WI38 (cell line): Measurements from ENCODE around the gene PLSCR1.

Source experiments
- H3K4me3 ChIP-seq: 2 replicates; pipeline ENCODE4 v1.5.1; 2011; ENCODE audit warnings: low read depth, mild to moderate bottlenecking, control low read depth, low read length
- TF ChIP-seq, protein P1 (sequence below): IDR thresholded peaks from 2 replicates; pipeline ENCODE4 v1.5.1; 2012; ENCODE audit warnings: low read depth, mild to moderate bottlenecking, control low read depth, low read length

PLSCR1 gene

DNA sequence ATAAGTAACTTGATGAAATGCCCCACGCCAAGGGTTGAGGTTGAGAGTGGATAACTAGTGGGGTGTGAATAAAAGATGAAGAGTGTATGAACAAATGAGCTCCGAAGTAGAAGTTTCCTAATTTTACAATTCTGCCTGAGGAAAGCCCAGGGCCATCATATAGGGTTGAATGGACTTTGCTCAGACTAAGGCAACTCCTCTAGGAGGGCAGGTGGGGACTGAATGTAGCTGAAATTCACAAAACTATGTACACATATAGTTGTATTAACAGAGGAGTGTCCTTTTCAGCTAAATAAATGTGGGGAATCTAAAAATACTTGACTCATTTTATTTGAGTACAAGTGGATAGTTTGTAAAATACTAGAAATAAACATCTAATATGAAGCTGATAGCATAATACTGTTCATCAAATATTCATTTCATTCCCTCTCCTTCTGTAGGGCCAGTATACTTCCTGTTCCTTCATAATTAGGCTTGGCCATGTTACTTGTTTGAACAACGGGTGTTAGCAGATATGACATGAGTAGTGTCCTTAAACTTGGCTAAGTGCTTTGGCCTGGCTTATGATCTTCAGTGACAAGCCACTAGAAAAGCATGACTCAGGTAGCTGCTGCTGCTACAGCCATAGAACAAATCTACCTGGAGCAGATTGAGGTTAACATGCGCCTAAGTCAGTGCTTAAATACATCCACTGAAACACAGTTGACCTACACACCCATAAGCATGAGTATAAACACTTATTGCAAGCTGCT is 26.5 kb downstream of the PLSCR1 start:
- no peak overlapping the region for H3K4me3 ChIP-seq
- TF ChIP-seq, protein P1, sequence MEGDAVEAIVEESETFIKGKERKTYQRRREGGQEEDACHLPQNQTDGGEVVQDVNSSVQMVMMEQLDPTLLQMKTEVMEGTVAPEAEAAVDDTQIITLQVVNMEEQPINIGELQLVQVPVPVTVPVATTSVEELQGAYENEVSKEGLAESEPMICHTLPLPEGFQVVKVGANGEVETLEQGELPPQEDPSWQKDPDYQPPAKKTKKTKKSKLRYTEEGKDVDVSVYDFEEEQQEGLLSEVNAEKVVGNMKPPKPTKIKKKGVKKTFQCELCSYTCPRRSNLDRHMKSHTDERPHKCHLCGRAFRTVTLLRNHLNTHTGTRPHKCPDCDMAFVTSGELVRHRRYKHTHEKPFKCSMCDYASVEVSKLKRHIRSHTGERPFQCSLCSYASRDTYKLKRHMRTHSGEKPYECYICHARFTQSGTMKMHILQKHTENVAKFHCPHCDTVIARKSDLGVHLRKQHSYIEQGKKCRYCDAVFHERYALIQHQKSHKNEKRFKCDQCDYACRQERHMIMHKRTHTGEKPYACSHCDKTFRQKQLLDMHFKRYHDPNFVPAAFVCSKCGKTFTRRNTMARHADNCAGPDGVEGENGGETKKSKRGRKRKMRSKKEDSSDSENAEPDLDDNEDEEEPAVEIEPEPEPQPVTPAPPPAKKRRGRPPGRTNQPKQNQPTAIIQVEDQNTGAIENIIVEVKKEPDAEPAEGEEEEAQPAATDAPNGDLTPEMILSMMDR: no peak

DNA sequence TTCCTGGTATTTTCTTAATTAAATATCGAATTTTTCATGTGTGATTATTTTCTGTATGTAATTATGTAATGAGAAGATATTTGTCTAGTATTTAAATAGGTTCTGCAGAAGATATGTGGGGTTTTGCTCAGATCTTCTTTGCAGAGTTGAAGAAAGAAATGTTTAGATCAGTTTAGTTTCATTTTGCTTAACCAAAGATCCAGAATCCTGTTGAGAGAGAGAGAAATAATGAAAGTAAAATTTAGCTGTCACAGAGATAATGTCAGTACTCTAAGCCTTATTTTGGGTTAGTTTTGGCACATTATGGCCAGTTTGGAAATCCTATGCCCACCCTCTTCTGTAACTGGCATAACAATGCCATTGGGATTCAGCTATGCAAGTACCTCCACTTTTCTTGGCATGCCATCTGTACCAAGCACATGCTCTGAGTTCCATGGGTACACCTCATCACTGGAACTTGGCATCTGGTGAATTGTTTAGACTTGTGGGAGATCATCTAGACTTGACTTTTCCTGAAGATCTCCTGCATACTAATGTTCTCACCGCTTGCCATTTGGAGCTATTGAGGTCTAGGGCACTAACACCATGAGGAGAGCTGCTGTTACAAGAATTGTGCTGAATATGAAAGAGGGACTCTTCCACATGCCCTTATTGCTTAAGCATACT is 30.9 kb downstream of the PLSCR1 start:
- no peak overlapping the region for H3K4me3 ChIP-seq
- TF ChIP-seq, protein P1: no peak

DNA sequence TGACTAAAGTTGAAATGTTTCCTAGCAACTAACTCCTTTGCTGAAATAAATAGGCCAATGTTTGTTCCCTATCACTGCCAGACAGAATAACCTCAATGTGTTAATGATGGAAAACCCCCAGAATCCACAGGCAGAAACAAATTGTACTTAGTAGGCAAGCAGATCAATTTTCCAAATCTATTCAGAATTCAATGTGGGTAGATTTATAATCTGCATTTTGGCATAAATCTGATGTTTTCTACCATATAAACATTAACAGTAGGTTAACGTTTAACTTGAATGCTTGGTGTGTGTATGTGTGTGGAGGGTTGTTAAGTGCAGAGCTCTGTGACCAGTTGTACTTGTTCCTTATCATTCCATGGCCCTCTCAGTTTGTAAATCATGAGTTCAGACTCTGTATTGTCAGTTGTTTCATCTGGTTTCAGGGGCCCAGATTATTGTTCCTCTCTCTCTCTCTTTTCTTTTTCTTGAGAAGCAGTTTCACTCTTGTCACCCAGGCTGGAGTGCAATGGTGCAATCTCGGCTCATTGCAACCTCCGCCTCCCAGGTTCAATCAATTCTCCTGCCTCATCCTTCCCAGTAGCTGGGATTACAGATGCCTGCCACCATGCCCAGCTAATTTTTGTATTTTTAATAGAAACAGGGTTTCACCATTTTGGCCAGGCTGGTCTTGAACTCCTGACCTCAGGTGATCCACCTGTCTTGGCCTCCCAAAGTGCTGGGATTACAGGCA is 32.8 kb downstream of the PLSCR1 start:
- TF ChIP-seq, protein P1: no peak
- no peak overlapping the region for H3K4me3 ChIP-seq

DNA sequence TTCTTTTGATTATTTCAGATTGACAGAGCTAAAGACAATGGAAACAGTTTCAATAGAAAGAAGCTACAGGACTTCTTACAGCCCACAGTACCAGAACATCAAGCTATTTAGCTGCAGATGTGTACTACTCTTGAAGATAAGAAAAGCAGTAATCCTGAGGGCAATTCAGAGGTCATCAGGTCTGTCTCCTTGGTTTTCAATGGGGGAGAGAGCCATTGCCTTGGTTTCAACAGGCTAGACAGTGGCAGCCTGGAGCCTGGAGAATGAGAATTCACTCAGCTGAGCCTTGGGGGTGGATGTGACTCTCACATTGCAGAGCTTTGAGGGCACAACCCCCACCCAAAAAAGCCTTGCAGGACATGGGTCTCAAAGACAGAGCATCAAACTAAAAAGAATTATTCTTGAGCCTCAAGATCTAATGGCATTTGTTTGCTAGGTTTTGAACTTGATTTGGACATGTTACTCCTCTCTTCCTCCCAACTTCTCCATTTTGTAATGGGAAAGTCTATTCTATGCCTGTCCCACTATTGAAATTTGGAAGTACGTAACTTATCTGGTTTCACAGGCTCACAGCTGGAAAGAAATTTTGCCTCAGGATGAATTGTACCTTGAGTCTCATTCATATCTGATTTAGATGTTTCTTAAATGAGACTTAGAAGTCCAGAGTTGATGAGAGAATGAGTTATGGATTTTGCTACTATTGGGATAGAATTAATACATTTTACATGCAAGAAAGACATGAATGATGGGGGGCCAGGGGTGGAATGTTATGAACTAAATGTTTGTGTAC is 36.9 kb downstream of the PLSCR1 start:
- H3K4me3 ChIP-seq: no peak overlapping the region

DNA sequence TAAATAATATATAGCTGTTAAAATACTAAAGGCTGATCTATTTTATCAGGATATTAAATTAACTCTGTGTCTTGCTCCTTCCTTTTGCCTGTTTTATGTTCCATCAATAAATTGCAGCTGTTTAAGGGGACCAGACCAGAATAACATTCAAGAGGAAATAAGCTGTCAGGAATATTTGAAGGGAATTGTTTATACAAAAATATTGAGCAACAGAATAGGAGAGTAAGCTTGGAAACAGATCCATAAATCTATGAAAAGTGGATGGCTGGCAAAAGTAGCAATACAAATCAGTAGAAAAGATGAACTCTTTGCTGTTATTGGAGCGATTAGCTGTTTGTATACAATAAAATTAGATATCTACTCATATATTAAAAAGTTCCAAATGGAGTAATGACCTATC is 38.9 kb downstream of the PLSCR1 start:
- TF ChIP-seq, protein P1: no peak
- H3K4me3 ChIP-seq: no peak overlapping the region

More for the DNA sequence above, 36.9 kb downstream of the PLSCR1 start:
- TF ChIP-seq, protein P1: no peak

DNA sequence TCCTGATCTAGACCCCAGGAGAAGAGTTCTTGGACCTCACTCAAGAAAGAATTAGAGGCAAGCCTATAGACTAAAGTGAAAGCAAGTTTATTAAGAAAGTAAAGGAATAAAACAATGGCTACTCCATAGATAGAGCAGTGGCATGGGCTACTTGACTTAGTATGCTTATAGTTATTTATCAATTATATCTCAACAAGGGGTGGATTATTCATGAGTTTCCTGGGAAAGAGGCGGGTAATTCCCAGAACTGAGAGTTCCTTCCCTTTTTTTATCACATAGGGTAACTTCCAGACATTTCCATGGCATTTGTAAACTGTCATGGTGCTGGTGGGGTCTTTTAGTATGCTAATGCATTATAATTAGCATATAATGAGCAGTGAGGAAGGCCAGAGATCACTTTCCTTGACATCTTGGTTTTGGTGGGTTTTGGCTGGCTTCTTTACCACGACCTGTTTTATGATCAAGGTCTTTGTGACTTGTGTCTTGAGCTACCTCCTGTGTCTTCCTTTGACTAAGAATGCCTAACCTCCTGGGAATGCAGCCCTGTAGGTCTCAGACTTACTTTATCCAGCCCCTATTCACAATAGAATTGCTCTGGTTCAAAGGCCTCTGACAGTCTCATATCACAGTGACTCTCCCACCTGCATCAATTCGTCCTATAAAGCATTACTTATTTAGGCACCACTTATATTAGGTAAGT is 39.8 kb downstream of the PLSCR1 start:
- TF ChIP-seq, protein P1: no peak
- H3K4me3 ChIP-seq: no peak overlapping the region
